ENCODE data around the gene RNF126.

- TF ChIP-seq CHD1 (IDR thresholded peaks at IDR 0.05; ENCODE audit: low read depth, low read length) (no peak), POLR2A (IDR thresholded peaks at IDR 0.05; ENCODE audit: low read depth, low read length) (no peak), CTCF (conservative IDR thresholded peaks at IDR 0.05; ENCODE audit: low read depth, low read length) (no peak), RAD21 (IDR thresholded peaks at IDR 0.05; ENCODE audit: low read length) (no peak), BHLHE40 (IDR thresholded peaks at IDR 0.05; ENCODE audit: low read depth, low read length) (no peak), ELK1 (IDR thresholded peaks at IDR 0.05; ENCODE audit: borderline replicate concordance, low read depth, low read length) (no peak), SMC3 (IDR thresholded peaks at IDR 0.05; ENCODE audit: low read depth, low read length) (no peak), FOS (IDR thresholded peaks at IDR 0.05; ENCODE audit: low read depth, low read length) (no peak), MXI1 (IDR thresholded peaks at IDR 0.05; ENCODE audit: borderline replicate concordance, low read depth, low read length) (no peak)
Measured at GRCh38 chr19:621819-622218, 41.2 kb downstream of the RNF126 start.
